NB4 (cell line): ENCODE results near the gene ZC3H7A.
"Not testable (repeated sequence)": the region's sequence is repeated elsewhere in the genome, so short reads cannot be mapped to it uniquely, and the experiment has no call there.

Source experiments
- TF ChIP-seq, protein P1 (sequence below): IDR thresholded peaks from one replicate; pipeline ENCODE4 v1.5.1; 2012; ENCODE audit warnings: low read depth, low read length
- TF ChIP-seq, protein P2 (sequence below): IDR thresholded peaks from 2 replicates; pipeline ENCODE4 v1.6.1; 2011; ENCODE audit warnings: low read depth, low read length

- TF ChIP-seq, protein P1, sequence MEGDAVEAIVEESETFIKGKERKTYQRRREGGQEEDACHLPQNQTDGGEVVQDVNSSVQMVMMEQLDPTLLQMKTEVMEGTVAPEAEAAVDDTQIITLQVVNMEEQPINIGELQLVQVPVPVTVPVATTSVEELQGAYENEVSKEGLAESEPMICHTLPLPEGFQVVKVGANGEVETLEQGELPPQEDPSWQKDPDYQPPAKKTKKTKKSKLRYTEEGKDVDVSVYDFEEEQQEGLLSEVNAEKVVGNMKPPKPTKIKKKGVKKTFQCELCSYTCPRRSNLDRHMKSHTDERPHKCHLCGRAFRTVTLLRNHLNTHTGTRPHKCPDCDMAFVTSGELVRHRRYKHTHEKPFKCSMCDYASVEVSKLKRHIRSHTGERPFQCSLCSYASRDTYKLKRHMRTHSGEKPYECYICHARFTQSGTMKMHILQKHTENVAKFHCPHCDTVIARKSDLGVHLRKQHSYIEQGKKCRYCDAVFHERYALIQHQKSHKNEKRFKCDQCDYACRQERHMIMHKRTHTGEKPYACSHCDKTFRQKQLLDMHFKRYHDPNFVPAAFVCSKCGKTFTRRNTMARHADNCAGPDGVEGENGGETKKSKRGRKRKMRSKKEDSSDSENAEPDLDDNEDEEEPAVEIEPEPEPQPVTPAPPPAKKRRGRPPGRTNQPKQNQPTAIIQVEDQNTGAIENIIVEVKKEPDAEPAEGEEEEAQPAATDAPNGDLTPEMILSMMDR, result not testable (repeated sequence)
- TF ChIP-seq, protein P2, sequence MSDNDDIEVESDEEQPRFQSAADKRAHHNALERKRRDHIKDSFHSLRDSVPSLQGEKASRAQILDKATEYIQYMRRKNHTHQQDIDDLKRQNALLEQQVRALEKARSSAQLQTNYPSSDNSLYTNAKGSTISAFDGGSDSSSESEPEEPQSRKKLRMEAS, result not testable (repeated sequence)
These were observed 12.7 kb downstream of the ZC3H7A start for GRCh38 chr16:11784381-11784780.
